Suprapubic skin (tissue), 3 donors: ENCODE measurements around the gene MEIS3.

Source experiments
- CTCF ChIP-seq, 2 donors: fragments of 200-600 bp in 1 of 2; fragments of 450-650 bp in 1 of 2; sonication (generic) in 1 of 2; IDR thresholded peaks; one replicate each; pipeline ENCODE4 v1.5.1; 2016 to 2019; ENCODE audit warnings: antibody characterized with exemption in 2 of 2, mild to moderate bottlenecking in 1 of 2, moderate library complexity in 1 of 2
- EP300 ChIP-seq: sonication (generic); formaldehyde crosslinking; IDR thresholded peaks from one replicate; pipeline ENCODE4 v1.6.1; 2017; ENCODE audit warnings: antibody characterized with exemption
- POLR2A ChIP-seq, 2 donors: fragments of 450-650 bp; IDR thresholded peaks; one replicate each; pipeline ENCODE4 v1.6.1; 2017; ENCODE audit warnings: antibody characterized with exemption in 2 of 2, mild to moderate bottlenecking in 2 of 2, moderate library complexity in 2 of 2

GRCh38 chr19:47379381-47379938, 39.9 kb downstream of the MEIS3 start:
- TF ChIP-seq CTCF (IDR thresholded peaks at IDR 0.05) (no peak), EP300 (no peak), POLR2A (IDR thresholded peaks at IDR 0.05) (no peak)
